ENCODE results near the gene MCRS1.
A peak's percentile ranks its signal among the peaks of the same experiment; 100 is the strongest.

MCRS1 gene

GRCh38 chr12:49583366-49584094 is 15.6 kb upstream of the MCRS1 start:
- peak in 18 of 56 donors; percentile 11 to 39 (median 24) for DNase-seq

GRCh38 chr12:49582850-49583249 is 14.9 kb upstream of the MCRS1 start:
- no peak for DNase-seq

DNA sequence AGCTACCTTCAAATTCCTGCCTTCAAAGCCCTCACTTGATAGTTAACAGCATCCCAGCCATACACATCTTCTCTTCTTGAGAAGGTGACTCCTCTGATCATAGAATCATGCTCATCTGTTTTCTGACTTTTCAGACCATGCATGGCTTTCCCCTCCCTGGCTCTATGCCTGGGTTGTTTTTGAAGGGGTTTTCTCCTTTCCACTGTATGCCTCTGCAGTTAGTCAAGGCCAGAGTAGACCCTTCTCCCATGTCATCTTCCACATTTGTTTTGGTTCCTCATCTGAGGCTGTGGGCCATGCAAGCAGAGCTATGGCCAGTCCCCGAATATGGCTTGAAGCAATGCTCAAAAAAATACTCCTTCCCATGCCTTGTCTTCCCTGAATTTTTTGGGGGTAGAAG is 14.3 kb upstream of the MCRS1 start:
- DNase-seq, result no peak

GRCh38 chr12:49580572-49581535 is 12.9 kb upstream of the MCRS1 start:
- DNase-seq, result peak in 49 of 56 donors; percentile 6 to 84 (median 54)

- DNase-seq, result no peak
These were observed 10.7 kb upstream of the MCRS1 start for GRCh38 chr12:49578471-49579112.

DNA sequence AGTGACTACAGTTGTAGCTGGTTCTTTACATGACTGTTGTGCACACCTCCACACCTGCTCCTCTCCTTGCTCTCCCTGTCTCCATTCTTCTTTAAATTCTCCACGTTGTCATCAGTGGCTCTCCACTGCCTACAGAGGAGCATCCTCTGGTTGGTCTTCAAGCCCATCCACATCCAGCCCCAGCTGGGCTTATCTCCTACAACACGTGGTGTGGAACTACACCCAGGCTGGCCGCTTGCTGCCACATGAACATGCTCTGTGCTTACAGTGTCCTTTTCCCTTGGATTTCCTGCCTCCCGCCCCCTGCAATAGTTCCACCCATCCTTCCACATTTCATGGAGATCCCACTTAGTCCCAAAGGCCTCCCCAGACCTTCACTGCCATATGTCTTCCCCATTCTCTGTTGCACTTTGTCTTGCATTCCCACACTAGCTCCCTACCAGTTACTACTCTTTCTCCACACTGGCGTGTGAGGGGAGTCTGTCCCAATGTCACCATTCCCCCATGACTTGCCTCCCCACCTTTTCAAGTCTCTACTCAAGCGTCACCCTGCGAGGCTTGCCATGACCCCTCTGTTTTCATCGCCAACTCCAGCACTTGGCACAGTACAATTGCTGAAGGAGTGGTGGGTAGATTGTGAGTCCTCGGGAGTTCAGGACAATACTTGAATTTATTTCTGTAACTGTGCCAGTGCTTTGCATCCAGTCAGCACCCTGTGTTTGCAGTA is 9.8 kb upstream of the MCRS1 start:
- DNase-seq, result no peak

DNA sequence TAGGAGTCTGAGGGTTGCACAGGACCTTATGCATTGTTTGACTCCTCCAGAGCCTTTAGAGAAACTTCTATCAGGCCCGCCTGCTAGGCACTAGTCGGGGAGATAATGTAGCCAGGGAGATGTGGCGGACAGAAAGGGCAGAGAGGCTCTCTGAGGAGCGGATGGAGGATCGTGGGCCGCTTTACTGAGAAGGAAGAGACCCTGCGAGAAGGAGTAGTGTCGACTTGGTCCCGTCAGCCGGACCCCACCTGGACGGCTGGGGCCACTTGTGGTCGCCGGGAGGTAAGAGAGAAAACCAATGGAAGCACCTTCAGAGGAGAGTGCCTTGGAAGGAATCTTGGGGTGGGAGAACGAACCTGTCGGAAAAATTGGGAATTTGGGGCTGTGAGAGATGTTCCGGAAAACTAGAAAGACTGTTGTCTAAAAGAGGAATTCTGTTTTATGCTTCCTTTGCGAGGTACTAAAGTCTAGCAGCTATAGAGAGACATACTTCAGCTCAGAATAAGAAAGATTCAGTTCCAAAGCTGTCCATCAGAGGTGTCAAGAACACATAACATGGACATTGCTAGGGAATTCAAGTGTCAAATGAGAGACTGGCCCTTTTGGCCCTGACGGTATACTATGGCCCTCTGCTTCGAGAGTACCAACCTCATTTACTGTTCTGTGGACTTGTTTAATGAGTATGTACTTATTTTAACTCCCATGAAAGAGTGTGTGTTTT is 660 bp upstream of the MCRS1 start:
- peak in 1 of 56 donors; percentile 57 for DNase-seq

- no peak for DNase-seq
These were observed 686 bp downstream of the MCRS1 start for GRCh38 chr12:49567302-49567610.

- DNase-seq, result no peak
These were observed 1.6 kb downstream of the MCRS1 start for GRCh38 chr12:49566361-49566760.

- DNase-seq, result no peak
These were observed 2.3 kb downstream of the MCRS1 start for GRCh38 chr12:49565406-49566265.

GRCh38 chr12:49564686-49565405 is 3.1 kb downstream of the MCRS1 start:
- peak in 22 of 56 donors; percentile 12 to 70 (median 40) for DNase-seq

GRCh38 chr12:49563951-49564685 is 3.8 kb downstream of the MCRS1 start:
- DNase-seq, result no peak

DNA sequence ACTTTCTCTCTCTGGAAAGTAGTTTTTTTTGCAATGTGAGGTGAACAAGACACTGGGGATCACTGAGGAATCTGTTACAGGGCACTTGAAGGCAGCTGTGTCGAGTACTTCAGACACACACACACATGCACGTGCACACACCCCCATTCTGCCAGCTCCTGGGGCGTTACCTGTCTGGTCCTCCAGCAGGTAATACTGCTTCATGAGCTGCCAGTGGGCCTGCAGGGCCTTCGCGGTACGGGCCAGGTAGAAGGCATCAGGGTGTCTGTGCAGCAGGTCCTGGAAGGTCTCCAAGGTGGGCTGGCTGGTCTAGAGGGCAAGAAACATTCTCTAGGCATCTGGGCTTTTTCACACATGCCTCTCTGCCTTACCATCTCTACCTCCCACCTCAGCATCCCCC is 5.1 kb downstream of the MCRS1 start:
- no peak for DNase-seq

DNA sequence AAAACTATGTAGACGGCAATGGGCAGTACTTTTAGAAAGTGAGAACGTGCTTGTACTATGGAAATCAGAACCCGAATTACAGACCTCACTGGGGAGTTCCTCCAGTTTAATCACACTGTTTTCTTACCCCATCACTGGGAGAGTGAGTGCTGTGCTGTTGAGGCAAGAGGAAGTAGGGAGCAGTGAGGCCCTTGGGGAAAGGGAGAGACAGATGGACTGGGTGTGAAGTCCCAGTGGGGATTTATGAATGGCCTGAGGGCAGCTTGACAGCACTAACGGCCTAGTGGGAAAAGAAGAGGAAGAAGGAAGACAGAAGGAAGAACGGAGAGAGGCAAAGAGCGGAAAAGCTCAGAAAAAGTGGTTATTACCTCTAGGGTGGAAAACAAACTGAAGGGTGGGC is 5.7 kb downstream of the MCRS1 start:
- DNase-seq, result no peak

DNA sequence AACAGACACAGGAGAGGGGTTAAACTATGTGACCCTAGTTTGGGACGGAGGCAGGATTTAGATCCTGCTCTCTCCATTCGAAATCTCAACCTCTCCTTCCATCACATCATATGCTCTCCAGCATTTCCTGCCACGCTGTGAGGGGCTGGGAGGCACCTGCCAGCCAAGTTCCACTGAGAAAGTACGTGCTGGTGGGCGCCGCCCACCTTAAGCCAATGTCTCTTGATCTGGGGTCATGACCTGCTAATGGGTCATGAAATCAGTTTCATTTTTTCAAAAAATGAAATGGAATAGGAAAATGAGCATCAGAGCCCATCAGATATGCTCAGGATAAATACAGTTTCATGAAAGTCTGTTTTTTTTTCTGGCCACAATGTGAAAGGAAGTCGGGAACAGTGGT is 7.2 kb downstream of the MCRS1 start:
- no peak for DNase-seq

DNA sequence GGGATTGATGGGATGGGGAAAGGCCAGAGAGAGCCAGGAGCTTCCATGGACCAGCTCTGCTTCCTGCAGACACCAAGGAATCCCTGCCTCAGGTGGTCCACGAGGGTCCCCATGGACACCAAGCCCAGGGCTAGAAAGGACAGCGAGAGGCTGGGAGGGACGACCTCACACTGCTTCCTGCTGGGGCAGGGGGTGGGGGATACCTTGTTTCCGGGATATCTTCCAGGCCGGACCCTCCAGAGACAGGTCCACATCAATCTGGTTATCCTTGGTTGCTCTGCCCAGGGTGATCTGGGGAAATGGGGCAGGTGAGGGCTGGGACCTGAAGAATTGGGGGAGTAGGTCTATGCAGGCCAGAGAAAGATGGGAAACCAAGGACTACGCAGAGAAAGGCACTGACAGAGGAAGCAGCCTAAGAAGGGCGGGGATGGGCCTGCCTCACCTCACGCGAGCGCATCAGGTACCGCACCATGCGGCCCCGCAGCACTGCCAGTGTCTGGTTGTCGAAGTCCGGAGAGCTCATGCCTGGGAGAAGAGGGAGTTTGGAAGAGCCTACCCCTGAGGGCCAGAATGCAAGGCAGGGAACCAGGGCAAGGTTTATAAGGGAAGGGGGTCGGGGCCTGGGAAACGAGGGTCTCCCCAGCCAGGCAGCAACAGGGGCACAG is 8.8 kb downstream of the MCRS1 start:
- DNase-seq, result no peak

DNA sequence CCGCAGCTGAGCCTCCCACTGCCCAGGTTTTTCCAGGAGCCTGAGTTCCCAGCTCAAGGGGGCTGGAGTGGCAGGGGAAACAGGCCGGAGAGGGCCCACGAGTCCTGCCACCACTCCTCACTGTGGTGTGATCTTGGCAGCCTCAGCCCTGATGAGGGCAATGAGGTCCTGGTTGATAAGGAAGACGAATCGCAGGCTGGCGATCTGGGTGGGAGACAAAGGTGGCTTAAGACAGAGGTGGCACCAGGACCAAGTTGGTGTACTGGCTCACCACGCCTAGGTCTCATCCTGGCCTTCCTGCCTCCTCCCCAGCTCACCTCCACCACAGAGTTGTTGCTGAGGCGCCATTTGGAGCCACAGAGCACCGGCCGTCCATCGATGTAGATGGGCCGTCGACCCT is 9.4 kb downstream of the MCRS1 start:
- no peak for DNase-seq

GRCh38 chr12:49557917-49558215 is 10.1 kb downstream of the MCRS1 start:
- DNase-seq, result peak in 1 of 56 donors; percentile 12
